Mesothelial cell of epicardium (in vitro differentiated cells): Measurements from ENCODE around the gene PPP1R12C. TPM values are rescaled to one million over a fixed set of nuclear protein-coding genes. Genes with fewer than 3 reads are reported as not detected.

ENCODE experiments used
- DNase-seq, 2 experiments: peaks; one replicate each; pipeline ENCODE4 v3.0.0; 2021; ENCODE audit warnings: low spot score in 2 of 2; ENCODE audit not compliant: unreplicated experiment in 2 of 2
- H3K27ac Mint-ChIP-seq: 2 replicates; pipeline ENCODE4 v1.8.0; 2021; ENCODE audit warnings: mixed read lengths
- H3K27me3 Mint-ChIP-seq: 2 replicates; pipeline ENCODE4 v1.8.0; 2021; ENCODE audit warnings: low read depth, mixed read lengths
- H3K36me3 Mint-ChIP-seq: 2 replicates; pipeline ENCODE4 v1.8.0; 2021; ENCODE audit warnings: mixed read lengths
- H3K4me1 Mint-ChIP-seq: 2 replicates; pipeline ENCODE4 v1.8.0; 2021; ENCODE audit warnings: mixed read lengths
- H3K4me3 Mint-ChIP-seq: 2 replicates; pipeline ENCODE4 v1.8.0; 2021; ENCODE audit warnings: mild to moderate bottlenecking, moderate library complexity, mixed read lengths
- H3K9me3 Mint-ChIP-seq: 2 replicates; pipeline ENCODE4 v1.8.0; 2021; ENCODE audit warnings: mixed read lengths
- CTCF ChIP-seq: fragments of 200-600 bp; sonication (generic); IDR thresholded peaks from one replicate; pipeline ENCODE4 v1.5.0; 2021; ENCODE audit warnings: antibody characterized with exemption; ENCODE audit not compliant: unreplicated experiment
- total RNA-seq: library from RNA; stranded (reverse); gene quantifications from 3 replicates; pipeline ENCODE4 v1.2.1, GENCODE V29; 2021

PPP1R12C gene
- total RNA-seq, 1 donor from 2014 or later, result 111 TPM

- no peak for TF ChIP-seq CTCF
- peaks cover 12% of the 10 kb centered on the region for H3K36me3 Mint-ChIP-seq
- no peaks in the 10 kb centered on the region for H3K9me3 Mint-ChIP-seq
- H3K4me1 Mint-ChIP-seq, result peaks cover 42% of the 10 kb centered on the region
- peaks cover 63% of the 10 kb centered on the region for H3K27me3 Mint-ChIP-seq
- no peak for DNase-seq
- H3K27ac Mint-ChIP-seq, result peak overlapping the region; percentile 47
- H3K4me3 Mint-ChIP-seq, result peak overlapping the region; percentile 27
Measured at GRCh38 chr19:55078996-55079395, 38.4 kb downstream of the PPP1R12C start.

DNA sequence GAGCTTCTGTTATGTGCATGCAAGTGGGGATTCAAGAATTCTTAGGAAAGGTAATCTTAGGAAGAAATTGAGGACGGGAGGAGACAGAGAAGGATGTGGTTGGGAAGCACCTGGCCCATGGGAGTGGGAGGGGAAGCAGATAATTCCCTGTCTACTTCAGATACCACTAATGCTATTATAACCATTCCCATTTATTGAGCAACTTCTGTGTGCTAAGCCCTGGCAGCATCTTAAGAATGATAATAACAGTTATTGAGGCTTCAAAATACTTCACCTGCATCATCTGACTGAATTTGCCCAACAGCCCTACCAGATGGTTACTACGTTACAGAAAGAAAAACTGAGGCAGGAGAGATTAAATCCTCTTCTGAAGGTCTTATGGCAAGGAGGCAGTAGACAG lies 40.3 kb downstream of the PPP1R12C start:
- H3K4me3 Mint-ChIP-seq, result peak overlapping the region; percentile 73
- no peak for TF ChIP-seq CTCF
- DNase-seq, result no peak
- peaks cover 3% of the 10 kb centered on the region for H3K9me3 Mint-ChIP-seq
- H3K27ac Mint-ChIP-seq, result peak overlapping the region; percentile 93
- peaks cover 53% of the 10 kb centered on the region for H3K27me3 Mint-ChIP-seq
- peaks cover 14% of the 10 kb centered on the region for H3K36me3 Mint-ChIP-seq
- H3K4me1 Mint-ChIP-seq, result peaks cover 43% of the 10 kb centered on the region

- peaks cover 54% of the 10 kb centered on the region for H3K27me3 Mint-ChIP-seq
- no peak for DNase-seq
- H3K9me3 Mint-ChIP-seq, result peaks cover 3% of the 10 kb centered on the region
- H3K4me3 Mint-ChIP-seq, result peak overlapping the region; percentile 73
- H3K36me3 Mint-ChIP-seq, result peaks cover 14% of the 10 kb centered on the region
- TF ChIP-seq CTCF, result no peak
- H3K27ac Mint-ChIP-seq, result peak overlapping the region; percentile 93
- peaks cover 50% of the 10 kb centered on the region for H3K4me1 Mint-ChIP-seq
Measured at GRCh38 chr19:55076321-55076720, 41.1 kb downstream of the PPP1R12C start.

- Mint-ChIP-seq H3K27ac (peak within 1 kb of the TSS; percentile 93), H3K4me1 (peaks cover 49% of the 10 kb centered on the region), H3K36me3 (peaks cover 13% of the 10 kb centered on the region), H3K4me3 (peak within 1 kb of the TSS; percentile 73), H3K27me3 (peaks cover 48% of the 10 kb centered on the region), H3K9me3 (peaks cover 3% of the 10 kb centered on the region)
- TF ChIP-seq CTCF, result no peak
- peak; percentile 62 to 78 for DNase-seq
Measured at GRCh38 chr19:55075371-55075998, 42.0 kb downstream of the PPP1R12C start, which contains the start of gene EPS8L1. EPS8L1 (plus strand) TSS chr19:55075869; CDS start chr19:55076445, 576 bp downstream.

DNA sequence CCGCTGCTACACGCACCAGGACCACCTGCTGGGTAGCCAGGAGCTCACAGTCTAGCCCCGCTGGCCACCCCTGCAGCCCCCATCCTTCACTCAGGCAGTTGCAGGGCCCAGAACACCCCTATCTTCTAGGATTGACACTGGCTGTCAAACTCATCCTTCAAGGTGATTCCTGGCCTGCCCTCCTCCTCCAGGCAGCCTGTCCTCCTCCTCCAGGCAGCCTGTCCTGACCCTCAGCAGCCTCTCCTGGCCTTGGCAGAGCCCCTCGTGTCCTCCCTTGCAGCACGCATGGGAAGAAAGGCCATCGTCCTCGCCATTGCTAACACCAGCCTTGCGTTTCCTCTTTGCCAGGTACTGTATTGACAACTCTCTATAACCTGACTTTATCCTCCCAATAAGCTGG lies 45.5 kb downstream of the PPP1R12C start:
- H3K27ac Mint-ChIP-seq, result peak overlapping the region; percentile 8
- peaks cover 55% of the 10 kb centered on the region for H3K4me1 Mint-ChIP-seq
- TF ChIP-seq CTCF, result no peak
- H3K4me3 Mint-ChIP-seq, result no peak overlapping the region
- no peak for DNase-seq
- peaks cover 57% of the 10 kb centered on the region for H3K27me3 Mint-ChIP-seq
- H3K36me3 Mint-ChIP-seq, result peaks cover 4% of the 10 kb centered on the region
- peaks cover 3% of the 10 kb centered on the region for H3K9me3 Mint-ChIP-seq
